Natural killer cell treated with Interleukin-12 subunit alpha and Interleukin-12 subunit beta and Interleukin-15 and Interleukin-18, amount 100 ng/mL, for 72 hours (primary cell): Measurements from ENCODE around the gene GDF15. TPM values are rescaled to one million over a fixed set of nuclear protein-coding genes. Genes with fewer than 3 reads are reported as not detected.

ENCODE experiments used
- ATAC-seq, 2 donors: fragments of 150-1000 bp; cut with Tn5 transposase in 1 of 2; sonication (Bioruptor Pico), chemical (Tn5 transposase) in 1 of 2; 2 replicates each; pipeline ENCODE4 v1.10.0; 2021
- DNase-seq: peaks from one replicate; pipeline ENCODE4 v3.0.0; 2022; ENCODE audit warnings: low spot score
- H3K27ac Mint-ChIP-seq, 2 donors: 1 replicate in 1 of 2; 2 replicates in 1 of 2; pipeline ENCODE4 v1.8.0; 2022; ENCODE audit warnings: mixed read lengths in 2 of 2, mild to moderate bottlenecking in 1 of 2, moderate library complexity in 1 of 2
- H3K27me3 Mint-ChIP-seq, 2 donors: 1 replicate in 1 of 2; 2 replicates in 1 of 2; pipeline ENCODE4 v1.8.0; 2022; ENCODE audit warnings: mixed read lengths in 2 of 2
- H3K36me3 Mint-ChIP-seq: one replicate; pipeline ENCODE4 v1.8.0; 2022; ENCODE audit warnings: mixed read lengths
- H3K4me1 Mint-ChIP-seq, 2 donors: 1 replicate in 1 of 2; 2 replicates in 1 of 2; pipeline ENCODE4 v1.8.0; 2022; ENCODE audit warnings: low read depth in 2 of 2, mixed read lengths in 2 of 2, mild to moderate bottlenecking in 1 of 2
- H3K4me3 Mint-ChIP-seq: one replicate; pipeline ENCODE4 v1.8.0; 2022; ENCODE audit warnings: mixed read lengths
- H3K9me3 Mint-ChIP-seq: 2 replicates; pipeline ENCODE4 v1.8.0; 2022; ENCODE audit warnings: mixed read lengths
- total RNA-seq, 2 donors: library from RNA; stranded (reverse); gene quantifications; one replicate each; pipeline ENCODE4 v1.2.3, GENCODE V29; 2022

GDF15 gene
- total RNA-seq, 2 donors from 2014 or later: 0.71 TPM; not detected in 1

DNA sequence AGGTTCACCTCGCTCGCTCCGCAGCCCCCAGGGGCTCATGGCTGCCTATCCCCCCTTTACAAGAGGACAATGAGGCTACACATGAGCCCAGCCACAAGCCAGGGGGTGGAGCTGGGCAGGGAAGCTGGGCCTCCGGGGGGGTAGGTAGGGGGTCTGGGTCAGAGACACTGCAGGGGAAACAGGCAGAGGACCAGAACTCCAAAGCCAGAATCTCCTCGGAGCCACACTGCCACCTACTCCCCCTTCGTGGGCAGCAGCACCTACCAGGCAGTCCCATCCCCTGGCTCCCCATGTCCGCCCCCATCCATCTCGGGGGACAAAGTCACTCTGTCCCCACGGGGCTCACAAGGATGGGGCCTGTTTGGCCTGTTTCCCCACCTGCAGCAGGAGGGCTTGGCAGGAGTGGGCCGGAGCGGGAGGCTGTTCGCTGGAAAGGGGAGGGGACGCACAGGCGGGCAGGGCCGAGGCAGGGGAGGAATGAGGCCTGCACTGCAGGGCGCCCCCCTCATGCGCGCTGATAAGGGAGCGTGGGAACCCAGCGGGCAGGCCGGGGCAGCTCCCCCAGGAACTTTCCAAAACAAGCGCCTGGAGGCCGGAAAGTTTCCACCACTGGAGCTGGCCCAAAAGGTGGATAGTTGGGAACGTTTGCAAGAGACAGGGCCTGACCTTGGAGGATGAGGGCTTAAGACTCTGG, 52.5 kb downstream of the GDF15 start:
- ATAC-seq (no peak), DNase-seq (no peak)
- Mint-ChIP-seq H3K9me3 (peaks cover 5% of the 10 kb centered on the region), H3K27me3 (no peaks in the 10 kb centered on the region), H3K4me3 (no peak overlapping the region), H3K36me3 (peaks cover 9% of the 10 kb centered on the region), H3K4me1 (peaks cover 9 to 37% of the 10 kb centered on the region in 2 donors), H3K27ac (no peak overlapping the region)

Other genes with a start within 250 kb of the GDF15 start
- 10 to 100 TPM; 12.6 to 20.1 TPM for gene PIK3R2, start 233.0 kb upstream of the GDF15 start, total RNA-seq
- gene IFI30, start 212.3 kb upstream of the GDF15 start, total RNA-seq: 100 to 1,000 TPM in 1 of 2 donors, 10 to 100 TPM in 1; 76.2 to 139 TPM
- 10 to 100 TPM; 17.4 to 34.2 TPM for gene MPV17L2, start 192.9 kb upstream of the GDF15 start, total RNA-seq
- 1 to 10 TPM; 3.9 to 5.1 TPM for gene RAB3A, start 182.1 kb upstream of the GDF15 start, total RNA-seq
- 1 to 10 TPM in 1 of 2 donors, under 1 TPM in 1; 0.22 to 1.4 TPM for gene PDE4C, start 159.7 kb upstream of the GDF15 start, total RNA-seq
- 1 to 10 TPM; 1.5 to 4.0 TPM for gene IQCN, start 111.7 kb upstream of the GDF15 start, total RNA-seq
- gene JUND, start 104.5 kb upstream of the GDF15 start, total RNA-seq: 100 to 1,000 TPM; 218 to 267 TPM
- gene LSM4, start 63.1 kb upstream of the GDF15 start, total RNA-seq: 100 to 1,000 TPM; 153 to 223 TPM
- gene PGPEP1, start 45.6 kb upstream of the GDF15 start, total RNA-seq: 10 to 100 TPM; 42.1 to 50.7 TPM
- gene LRRC25, start 11.5 kb downstream of the GDF15 start, total RNA-seq: not detected
- 100 to 1,000 TPM; 112 to 271 TPM for gene SSBP4, start 33.2 kb downstream of the GDF15 start, total RNA-seq
- 10 to 100 TPM; 19.0 to 25.6 TPM for gene ISYNA1, start 52.0 kb downstream of the GDF15 start, total RNA-seq
- 10 to 100 TPM; 52.3 to 75.2 TPM for gene ELL, start 135.9 kb downstream of the GDF15 start, total RNA-seq
- gene FKBP8, start 157.4 kb downstream of the GDF15 start, total RNA-seq: 100 to 1,000 TPM; 199 to 208 TPM
- 100 to 1,000 TPM; 105 to 144 TPM for gene KXD1, start 171.7 kb downstream of the GDF15 start, total RNA-seq
- gene UBA52, start 185.7 kb downstream of the GDF15 start, total RNA-seq: 1,000 to 10,000 TPM; 1,148 to 1,390 TPM
- 100 to 1,000 TPM in 1 of 2 donors, 10 to 100 TPM in 1; 81.5 to 104 TPM for gene REX1BD, start 202.6 kb downstream of the GDF15 start, total RNA-seq
- not detected for gene CRLF1, start 220.6 kb downstream of the GDF15 start, total RNA-seq
- gene TMEM59L, start 226.7 kb downstream of the GDF15 start, total RNA-seq: not detected